GM21447 (cell line): Measurements from ENCODE around the gene TRNP1.

Source experiments
- ATAC-seq: cut with Tn5 transposase; IDR thresholded peaks from one replicate; pipeline ENCODE4 v1.9.1; 2021; ENCODE audit not compliant: unreplicated experiment

TRNP1 gene

GRCh38 chr1:27000817-27001460 is 7.4 kb downstream of the TRNP1 start:
- no peak for ATAC-seq

- no peak for ATAC-seq
Observed at GRCh38 chr1:27001570-27002360, 8.3 kb downstream of the TRNP1 start.

- ATAC-seq = no peak
Observed at GRCh38 chr1:27003745-27004470, 10.4 kb downstream of the TRNP1 start.

GRCh38 chr1:27004471-27005165 is 11.1 kb downstream of the TRNP1 start:
- no peak for ATAC-seq

GRCh38 chr1:27005166-27005530 is 11.7 kb downstream of the TRNP1 start:
- ATAC-seq = no peak

DNA sequence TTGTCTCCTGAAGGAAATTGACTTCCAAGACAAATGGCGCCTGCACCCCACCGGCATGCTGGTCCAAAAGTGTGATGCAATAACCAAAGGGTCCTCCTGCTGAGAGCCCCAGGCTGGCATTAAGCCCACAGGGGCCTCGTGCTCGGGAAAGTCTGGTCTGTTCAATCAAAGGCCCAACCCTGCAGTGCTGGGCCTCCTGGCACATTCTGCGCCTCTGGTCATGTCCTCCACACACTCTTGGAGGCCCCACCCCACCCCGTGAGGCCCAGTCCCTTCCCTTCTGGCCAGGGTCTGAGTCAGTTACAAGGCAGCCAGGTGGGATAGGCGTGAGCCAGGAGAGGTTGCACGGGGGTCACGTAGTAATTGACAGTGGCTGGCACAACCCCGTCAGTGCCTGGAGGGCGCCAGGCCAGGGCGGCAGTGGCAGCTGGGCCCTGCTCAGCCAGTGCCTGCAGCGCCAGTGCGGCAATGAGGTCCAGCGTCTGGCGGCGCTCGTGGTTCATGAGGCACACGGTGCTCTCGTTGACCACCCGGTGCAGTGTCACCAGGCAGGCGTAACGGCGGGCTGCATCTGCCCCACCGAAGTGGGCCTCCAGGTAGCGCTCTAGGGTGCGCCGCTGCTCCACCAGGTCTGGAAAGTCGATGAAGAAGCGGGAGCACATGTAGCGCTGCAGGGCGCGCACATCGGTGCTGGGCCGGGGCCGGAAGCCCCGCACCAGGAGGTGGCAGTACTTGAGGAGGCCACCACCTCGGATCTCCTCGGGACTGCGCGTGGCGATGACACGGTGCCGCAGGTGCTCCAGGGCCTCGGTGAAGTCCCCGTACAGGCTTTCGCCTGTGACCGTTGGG is 12.4 kb downstream of the TRNP1 start:
- ATAC-seq = no peak

GRCh38 chr1:27006683-27007082 is 13.2 kb downstream of the TRNP1 start:
- ATAC-seq = no peak

GRCh38 chr1:27007909-27008582 is 14.6 kb downstream of the TRNP1 start:
- no peak for ATAC-seq

DNA sequence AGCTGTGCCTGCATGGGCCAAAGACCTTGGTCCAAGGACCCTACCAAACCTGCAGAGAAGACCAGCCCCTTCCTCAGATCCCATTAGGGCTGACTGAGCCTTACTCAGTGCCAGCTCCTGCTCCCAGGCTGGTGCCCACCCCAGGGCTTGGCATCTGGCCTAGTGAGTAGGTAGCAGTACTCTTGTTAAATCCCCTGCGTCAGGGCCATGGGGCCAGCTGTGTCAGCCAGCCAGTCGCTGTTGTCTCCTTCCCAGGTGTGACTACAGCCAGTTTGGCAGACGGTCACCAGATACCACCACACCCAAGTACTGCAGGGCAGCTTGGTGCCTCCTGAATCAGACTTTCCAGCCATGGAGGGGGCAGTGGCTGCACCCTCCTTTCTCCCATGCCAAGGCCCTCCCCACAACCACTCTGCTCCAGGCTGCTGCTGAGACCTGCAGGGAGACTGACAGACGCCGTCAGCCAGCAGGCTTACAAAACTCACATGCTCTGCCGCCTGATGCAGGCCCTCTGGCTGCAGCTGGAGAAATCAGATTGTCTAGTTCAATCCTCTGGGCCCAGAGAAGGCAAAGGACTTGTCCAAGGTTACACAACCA is 16.2 kb downstream of the TRNP1 start:
- ATAC-seq = no peak

GRCh38 chr1:27010226-27010994 is 16.9 kb downstream of the TRNP1 start:
- no peak for ATAC-seq

DNA sequence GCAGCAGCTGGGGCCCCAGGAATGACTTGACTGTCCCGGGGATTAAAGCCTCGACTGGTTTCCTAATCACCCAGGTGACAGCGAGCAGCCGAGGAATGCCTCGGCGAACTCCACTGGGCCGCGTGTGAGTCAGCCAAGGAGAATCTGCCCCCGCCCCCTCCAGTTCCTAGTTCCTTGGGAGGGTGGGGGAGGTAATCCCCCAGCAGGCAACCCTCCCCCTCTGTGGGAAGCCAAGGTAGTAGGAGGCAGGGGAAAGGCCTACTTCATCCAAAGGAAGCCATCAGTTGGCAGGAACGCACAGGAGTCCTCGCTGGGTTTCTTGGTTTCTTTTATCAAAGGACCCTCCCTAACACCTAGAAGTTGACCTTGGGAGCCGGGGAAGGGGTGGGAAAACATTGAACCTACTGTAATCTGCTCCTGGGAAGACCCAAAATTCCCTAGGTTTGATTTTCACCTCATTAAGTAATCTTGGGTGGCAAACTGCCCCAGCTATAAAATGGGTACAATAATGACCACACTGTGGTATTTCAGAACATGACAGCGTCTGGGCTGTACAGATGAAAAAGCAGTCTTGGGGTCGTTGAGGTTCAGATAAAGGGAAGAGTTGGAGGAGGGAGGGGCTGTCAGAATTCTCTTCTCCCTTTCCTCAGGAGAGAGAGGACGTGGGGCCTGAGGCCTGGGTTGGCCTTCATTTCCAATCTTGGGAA is 17.7 kb downstream of the TRNP1 start:
- no peak for ATAC-seq

DNA sequence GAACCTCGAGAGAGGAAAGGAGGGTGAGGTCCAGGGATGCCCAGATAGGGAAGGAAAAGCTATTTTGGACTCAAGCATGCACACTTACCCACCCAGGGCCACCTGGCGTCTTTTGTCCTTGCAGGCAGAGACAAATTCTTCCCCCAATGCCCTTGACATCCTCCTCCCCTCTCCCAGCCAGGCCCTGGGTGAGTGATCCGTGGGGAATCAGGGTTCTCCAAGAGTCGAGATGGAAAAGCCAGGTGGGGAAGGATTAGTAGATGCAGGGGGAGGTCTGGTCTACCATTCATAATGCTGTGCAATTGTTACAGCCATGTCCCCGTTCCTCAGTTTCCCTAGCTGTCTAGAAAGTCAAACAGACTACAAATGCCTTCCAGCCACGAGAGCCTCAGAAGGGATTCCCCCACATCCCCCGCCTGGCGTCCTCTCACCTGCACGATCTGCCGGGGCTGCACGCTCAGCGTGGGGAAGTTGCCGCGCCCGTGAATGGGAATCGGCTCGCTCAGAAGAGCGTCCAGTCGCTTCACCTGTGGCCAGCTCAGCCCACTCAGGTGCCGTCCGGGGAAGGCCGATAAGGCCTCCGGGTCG is 18.6 kb downstream of the TRNP1 start:
- no peak for ATAC-seq

DNA sequence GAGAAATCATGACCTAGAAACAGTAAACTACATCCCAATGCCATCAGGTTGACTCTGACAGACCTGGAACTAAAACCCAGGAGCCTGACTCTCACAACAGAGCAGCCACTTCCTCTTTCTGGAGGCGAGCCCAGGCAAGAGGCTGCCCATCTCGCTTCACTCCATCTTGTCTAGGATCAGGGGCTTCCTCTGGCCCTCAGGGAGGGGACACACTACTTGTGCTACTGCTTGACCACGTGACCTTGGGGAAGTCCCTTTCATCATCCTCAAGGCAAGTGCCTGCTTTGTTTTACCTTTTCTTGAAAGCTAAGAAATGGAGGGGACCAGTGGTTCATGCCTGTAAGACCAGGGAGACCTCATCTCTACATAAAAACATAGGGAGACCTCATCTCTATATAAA is 21.8 kb downstream of the TRNP1 start:
- no peak for ATAC-seq

- ATAC-seq = no peak
Observed at GRCh38 chr1:27016376-27016775, 22.9 kb downstream of the TRNP1 start.

- ATAC-seq = no peak
Observed at GRCh38 chr1:27017207-27017606, 23.7 kb downstream of the TRNP1 start.

DNA sequence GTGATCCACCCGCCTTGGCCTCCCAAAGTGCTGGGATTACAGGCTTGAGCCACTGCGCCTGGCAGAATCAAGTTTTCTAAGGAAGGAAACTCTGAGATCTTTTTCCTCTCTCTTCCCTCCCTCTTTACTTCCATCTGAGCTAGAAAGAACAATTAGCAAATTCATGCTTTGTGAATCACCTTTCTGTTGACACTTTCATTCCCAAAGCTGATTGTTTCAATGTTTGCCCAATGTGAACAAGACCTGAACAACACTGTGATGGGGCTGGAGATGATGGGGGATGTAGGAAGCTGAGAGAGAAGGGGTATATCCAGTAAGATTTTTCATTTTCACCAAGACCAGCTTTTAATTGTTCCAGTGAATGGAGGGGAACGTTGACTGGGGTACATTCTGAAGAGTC is 24.8 kb downstream of the TRNP1 start:
- no peak for ATAC-seq

GRCh38 chr1:27021354-27022031 is 28.0 kb downstream of the TRNP1 start:
- ATAC-seq = no peak
